Lower leg skin (tissue), 3 donors: ENCODE measurements around the gene PHKG2.

ENCODE experiments used
- POLR2A ChIP-seq, 2 donors: fragments of 450-650 bp; IDR thresholded peaks; one replicate each; pipeline ENCODE4 v1.6.1; 2016 to 2017; ENCODE audit warnings: antibody characterized with exemption in 2 of 2, mild to moderate bottlenecking in 1 of 2, moderate library complexity in 1 of 2
- TF ChIP-seq, protein P1 (sequence below), 3 donors: fragments of 450-650 bp; IDR thresholded peaks; one replicate each; pipeline ENCODE4 v1.5.1; 2016; ENCODE audit warnings: antibody characterized with exemption in 3 of 3, mild to moderate bottlenecking in 3 of 3, moderate library complexity in 2 of 3

DNA sequence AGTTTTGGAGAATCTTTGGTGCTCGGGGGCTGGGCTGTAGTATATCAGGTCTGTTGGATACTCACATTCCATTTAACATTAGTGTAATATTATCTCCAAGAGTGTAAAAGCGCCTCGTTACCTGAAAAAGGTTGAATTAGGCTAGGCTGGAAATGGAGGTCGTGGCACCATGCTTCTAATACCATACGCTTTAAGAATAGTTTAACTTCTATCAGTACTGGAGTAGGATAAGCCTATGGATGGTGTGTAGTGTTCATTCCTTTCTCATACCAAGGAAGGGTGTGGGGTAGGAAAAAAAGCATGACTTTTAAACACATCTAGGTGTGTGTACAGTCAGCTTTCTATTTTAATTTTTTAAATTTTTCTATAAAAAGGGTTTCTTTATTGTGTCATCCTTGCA lies 47.3 kb upstream of the PHKG2 start:
- TF ChIP-seq, protein P1, sequence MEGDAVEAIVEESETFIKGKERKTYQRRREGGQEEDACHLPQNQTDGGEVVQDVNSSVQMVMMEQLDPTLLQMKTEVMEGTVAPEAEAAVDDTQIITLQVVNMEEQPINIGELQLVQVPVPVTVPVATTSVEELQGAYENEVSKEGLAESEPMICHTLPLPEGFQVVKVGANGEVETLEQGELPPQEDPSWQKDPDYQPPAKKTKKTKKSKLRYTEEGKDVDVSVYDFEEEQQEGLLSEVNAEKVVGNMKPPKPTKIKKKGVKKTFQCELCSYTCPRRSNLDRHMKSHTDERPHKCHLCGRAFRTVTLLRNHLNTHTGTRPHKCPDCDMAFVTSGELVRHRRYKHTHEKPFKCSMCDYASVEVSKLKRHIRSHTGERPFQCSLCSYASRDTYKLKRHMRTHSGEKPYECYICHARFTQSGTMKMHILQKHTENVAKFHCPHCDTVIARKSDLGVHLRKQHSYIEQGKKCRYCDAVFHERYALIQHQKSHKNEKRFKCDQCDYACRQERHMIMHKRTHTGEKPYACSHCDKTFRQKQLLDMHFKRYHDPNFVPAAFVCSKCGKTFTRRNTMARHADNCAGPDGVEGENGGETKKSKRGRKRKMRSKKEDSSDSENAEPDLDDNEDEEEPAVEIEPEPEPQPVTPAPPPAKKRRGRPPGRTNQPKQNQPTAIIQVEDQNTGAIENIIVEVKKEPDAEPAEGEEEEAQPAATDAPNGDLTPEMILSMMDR (IDR thresholded peaks at IDR 0.05) = no peak
- TF ChIP-seq POLR2A (IDR thresholded peaks at IDR 0.05) = no peak
